Astrocyte of the cerebellum (primary cell): ENCODE results near the gene MAGIX.
A peak's percentile ranks its signal among the peaks of the same experiment; 100 is the strongest.
"Not testable (repeated sequence)": the region's sequence is repeated elsewhere in the genome, so short reads cannot be mapped to it uniquely, and the experiment has no call there.

Experiments
- DNase-seq: peaks from one replicate; pipeline ENCODE4 v3.0.0-alpha.2; 2011; ENCODE audit warnings: low read depth
- H3K4me3 ChIP-seq: 2 replicates; pipeline ENCODE4 v1.5.1; 2011; ENCODE audit warnings: mild to moderate bottlenecking, low read depth, low read length, moderate library complexity
- CTCF ChIP-seq: IDR thresholded peaks from 2 replicates; pipeline ENCODE4 v1.5.1; 2012; ENCODE audit warnings: low read length, low read depth, moderate library complexity, mild to moderate bottlenecking; ENCODE audit errors: missing control alignments
- in situ Hi-C: cut with HindIII; loops from 2 replicates; pipeline ENCODE4 v1.10.0; 2017; ENCODE audit warnings: low sequenced_read_pairs

Gene MAGIX

GRCh38 chrX:49147936-49148335, 14.6 kb upstream of the MAGIX start:
- in situ Hi-C loops, result no loop called here
- DNase-seq, result no peak
- TF ChIP-seq CTCF, result no peak
- no peak overlapping the region for H3K4me3 ChIP-seq

DNA sequence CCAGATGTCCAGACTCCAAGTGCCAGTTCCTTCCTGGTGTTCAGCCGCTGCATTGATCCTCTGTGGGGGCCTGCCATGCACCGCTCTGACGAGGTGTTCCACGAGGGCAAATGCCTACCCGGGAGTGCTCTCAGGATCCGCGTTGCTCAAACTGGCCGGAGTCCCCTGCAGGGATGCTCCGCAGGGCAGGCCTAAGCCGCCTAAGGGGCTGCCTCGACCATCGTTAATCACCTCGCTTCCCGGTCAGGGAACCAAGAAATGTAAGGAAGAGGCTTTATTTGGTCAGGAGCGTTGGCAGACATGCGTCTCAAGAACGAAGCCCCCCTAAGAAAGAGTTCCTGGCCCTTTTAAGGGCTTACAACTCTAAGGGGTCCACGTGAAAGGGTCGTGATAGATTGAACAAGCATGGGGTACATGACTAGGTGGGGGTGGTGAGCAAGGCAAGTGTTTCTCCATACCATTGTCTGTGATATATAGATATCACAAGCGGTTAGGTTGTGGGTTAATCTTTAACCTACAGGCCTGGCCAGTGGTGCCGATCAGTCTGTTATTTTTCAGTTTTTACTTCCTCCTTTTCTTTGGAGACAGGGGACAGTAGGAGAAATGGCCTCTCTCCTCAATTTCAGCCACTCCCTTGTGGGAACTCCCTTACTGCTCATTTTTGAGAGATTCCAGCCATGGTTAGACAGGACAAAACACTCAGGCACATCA, 14.0 kb upstream of the MAGIX start:
- H3K4me3 ChIP-seq, in situ Hi-C loops, DNase-seq: not testable (repeated sequence)

GRCh38 chrX:49149291-49149690, 13.3 kb upstream of the MAGIX start:
- in situ Hi-C loops, DNase-seq, H3K4me3 ChIP-seq: not testable (repeated sequence)

DNA sequence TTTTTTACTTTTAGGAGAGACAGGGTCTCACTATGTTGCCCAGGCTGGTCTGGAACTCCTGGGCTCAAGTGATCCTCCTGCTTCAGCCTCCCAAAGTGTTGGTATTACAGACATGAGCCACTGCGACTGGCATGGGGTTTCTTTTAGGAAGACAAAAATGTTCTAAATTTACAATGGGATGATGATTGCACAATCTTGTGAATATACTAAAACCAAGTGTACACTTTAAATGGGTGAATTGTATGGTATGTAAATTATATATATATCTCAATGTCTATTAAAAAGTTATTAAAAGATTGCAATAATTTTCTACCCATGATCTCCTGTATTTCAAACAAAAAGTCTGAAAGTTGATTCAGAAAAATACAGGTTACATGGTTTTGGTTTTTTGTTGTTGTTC, 9.1 kb upstream of the MAGIX start:
- H3K4me3 ChIP-seq, result no peak overlapping the region
- no peak for TF ChIP-seq CTCF
- in situ Hi-C loops, result no loop called here
- no peak for DNase-seq

- peak overlapping the region; percentile 42 for H3K4me3 ChIP-seq
- in situ Hi-C loops, result no loop called here
- no peak for TF ChIP-seq CTCF
- DNase-seq, result peak; percentile 42
These were observed 7.2 kb upstream of the MAGIX start for GRCh38 chrX:49155243-49155899.

- TF ChIP-seq CTCF, result peak; percentile 53
- in situ Hi-C loops, result no loop called here
- DNase-seq, result peak; percentile 57
- peak overlapping the region; percentile 42 for H3K4me3 ChIP-seq
These were observed 6.4 kb upstream of the MAGIX start for GRCh38 chrX:49155900-49156837.

DNA sequence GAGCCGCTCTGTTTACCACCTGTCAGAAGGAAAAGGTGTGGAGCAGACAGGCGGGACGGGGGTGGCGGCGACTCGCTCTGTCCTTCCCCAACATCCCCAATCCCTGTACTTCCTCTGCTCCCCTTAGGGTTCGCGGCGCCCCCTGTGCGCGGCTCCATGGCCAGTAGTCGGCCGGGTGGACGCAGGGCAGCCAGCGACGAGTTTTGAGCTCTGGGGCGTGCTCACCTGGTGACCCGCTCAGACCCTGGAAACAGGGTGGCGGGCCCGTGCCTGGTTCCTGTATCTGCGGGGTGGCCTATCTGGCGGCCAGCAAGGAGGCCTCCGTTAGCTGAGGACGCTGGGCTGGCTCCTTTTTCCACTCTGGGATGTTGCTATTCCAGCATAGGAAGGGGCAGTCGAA, 5.4 kb upstream of the MAGIX start:
- H3K4me3 ChIP-seq, result no peak overlapping the region
- no peak for TF ChIP-seq CTCF
- in situ Hi-C loops, result no loop called here
- no peak for DNase-seq
